ENCODE results near the gene PRKCE.

Gene PRKCE

DNA sequence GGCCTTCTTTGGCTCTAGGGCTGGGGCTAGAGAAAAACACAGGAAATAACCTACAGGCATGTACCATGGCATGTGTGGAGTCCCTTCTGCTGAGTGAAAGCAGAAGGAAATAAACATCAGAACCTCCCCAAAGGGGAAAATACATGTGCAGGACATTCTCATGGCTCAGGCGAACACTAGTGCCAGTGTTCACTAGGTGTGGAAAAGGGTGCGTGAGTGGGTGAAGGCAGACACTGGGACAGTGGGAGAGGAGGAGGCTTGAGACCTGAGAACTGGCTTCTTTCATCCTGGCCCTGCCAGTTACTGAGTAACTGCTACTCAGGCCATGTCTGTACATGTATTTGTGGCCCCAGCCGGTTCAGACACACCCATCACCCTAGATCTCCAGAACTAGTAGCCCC lies 268.2 kb downstream of the PRKCE start:
- in situ Hi-C loops (cut with MboI; ENCODE audit: low sequenced_read_pairs, unreplicated experiment): no loop called here
- TF ChIP-seq, protein P1, sequence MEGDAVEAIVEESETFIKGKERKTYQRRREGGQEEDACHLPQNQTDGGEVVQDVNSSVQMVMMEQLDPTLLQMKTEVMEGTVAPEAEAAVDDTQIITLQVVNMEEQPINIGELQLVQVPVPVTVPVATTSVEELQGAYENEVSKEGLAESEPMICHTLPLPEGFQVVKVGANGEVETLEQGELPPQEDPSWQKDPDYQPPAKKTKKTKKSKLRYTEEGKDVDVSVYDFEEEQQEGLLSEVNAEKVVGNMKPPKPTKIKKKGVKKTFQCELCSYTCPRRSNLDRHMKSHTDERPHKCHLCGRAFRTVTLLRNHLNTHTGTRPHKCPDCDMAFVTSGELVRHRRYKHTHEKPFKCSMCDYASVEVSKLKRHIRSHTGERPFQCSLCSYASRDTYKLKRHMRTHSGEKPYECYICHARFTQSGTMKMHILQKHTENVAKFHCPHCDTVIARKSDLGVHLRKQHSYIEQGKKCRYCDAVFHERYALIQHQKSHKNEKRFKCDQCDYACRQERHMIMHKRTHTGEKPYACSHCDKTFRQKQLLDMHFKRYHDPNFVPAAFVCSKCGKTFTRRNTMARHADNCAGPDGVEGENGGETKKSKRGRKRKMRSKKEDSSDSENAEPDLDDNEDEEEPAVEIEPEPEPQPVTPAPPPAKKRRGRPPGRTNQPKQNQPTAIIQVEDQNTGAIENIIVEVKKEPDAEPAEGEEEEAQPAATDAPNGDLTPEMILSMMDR (IDR thresholded peaks at IDR 0.05; ENCODE audit: borderline replicate concordance, control extremely low read depth, extremely low read depth, insufficient read depth, missing control alignments): no peak

DNA sequence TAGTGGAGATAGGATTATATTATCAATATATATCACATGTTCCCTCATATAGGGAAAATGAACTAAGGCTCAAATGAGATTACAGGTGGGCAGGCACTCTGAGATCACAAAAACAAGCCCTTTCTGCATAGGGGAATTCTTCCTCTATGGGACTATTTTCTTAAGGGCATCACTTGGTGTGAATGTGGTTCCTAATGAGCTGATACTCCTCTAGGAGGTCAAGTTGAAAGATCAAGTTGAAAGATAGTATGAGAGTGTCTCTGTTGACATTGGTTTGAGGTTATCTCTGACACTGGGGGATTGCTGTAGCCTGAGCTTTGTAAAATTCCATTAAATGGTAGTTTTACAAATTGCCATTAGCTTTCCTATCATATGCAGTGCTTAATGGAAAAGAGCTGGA lies 270.4 kb downstream of the PRKCE start:
- in situ Hi-C loops (cut with MboI; ENCODE audit: low sequenced_read_pairs, unreplicated experiment): no loop called here
- TF ChIP-seq, protein P1 (IDR thresholded peaks at IDR 0.05; ENCODE audit: borderline replicate concordance, control extremely low read depth, extremely low read depth, insufficient read depth, missing control alignments): no peak
- no peak for DNase-seq (ENCODE audit: low spot score)

More for the DNA sequence above, 268.2 kb downstream of the PRKCE start:
- peak; percentile 42 for DNase-seq (ENCODE audit: low spot score)

DNA sequence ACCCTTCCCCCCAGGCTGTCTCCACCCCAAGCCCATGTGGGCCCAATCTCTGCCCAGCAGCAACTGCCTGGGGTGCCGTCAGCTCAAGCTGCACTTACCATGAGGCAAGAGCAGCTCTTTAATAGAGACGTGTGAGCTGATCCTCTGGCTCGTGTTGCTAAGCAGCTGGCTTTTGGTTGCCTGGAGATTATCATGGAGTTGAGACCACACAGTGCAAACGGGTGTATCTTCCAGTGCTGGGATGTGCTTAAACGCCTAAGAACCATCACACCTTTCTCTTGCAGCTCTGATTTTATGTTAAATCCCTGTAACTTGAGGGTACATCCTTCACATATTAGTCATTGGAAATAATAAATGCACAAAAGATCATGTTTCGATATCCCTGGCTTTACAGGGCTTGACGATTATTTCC lies 271.1 kb downstream of the PRKCE start:
- DNase-seq (ENCODE audit: low spot score): no peak
- in situ Hi-C loops (cut with MboI; ENCODE audit: low sequenced_read_pairs, unreplicated experiment): no loop called here
- TF ChIP-seq, protein P1 (IDR thresholded peaks at IDR 0.05; ENCODE audit: borderline replicate concordance, control extremely low read depth, extremely low read depth, insufficient read depth, missing control alignments): no peak

DNA sequence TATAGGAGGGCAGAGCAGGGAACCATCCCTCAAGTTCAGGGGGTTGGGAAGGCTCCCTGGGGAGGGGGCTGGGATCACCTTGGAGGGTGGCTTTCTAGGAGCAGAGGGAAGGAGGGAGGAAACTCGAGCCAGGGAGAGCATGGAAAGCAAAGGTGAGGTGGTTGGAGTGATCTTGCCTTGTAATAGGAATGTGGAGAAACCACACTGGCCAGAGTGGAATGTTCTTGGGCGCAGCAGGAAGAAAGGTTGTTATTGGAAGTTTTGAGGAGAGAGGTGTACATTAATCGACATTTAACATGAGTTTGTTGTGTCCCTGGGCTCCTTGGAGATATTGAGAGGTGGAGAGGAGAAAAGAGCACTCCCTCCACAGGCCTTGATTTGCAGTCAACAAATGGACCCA lies 272.2 kb downstream of the PRKCE start:
- TF ChIP-seq, protein P1 (IDR thresholded peaks at IDR 0.05; ENCODE audit: borderline replicate concordance, control extremely low read depth, extremely low read depth, insufficient read depth, missing control alignments): no peak
- in situ Hi-C loops (cut with MboI; ENCODE audit: low sequenced_read_pairs, unreplicated experiment): no loop called here
- no peak for DNase-seq (ENCODE audit: low spot score)

DNA sequence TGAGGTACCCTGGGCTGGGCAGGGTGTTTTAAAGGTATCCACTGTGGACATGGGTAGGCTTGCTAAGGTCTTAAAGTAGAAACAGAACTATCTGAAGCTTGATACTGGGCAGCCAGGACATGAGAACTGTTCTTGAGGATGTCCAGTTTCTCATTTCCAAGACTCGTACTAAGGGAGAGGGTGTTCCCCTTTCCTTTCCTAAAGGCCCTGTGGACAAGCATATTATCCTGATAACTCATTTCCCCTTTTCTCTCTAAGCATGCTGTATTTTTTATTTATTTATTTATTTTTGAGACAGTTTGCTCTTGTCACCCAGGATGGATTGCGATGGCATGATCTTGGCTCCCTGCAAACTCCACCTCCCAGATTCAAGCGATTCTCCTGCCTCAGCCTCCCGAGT lies 273.6 kb downstream of the PRKCE start:
- TF ChIP-seq, protein P1 (IDR thresholded peaks at IDR 0.05; ENCODE audit: borderline replicate concordance, control extremely low read depth, extremely low read depth, insufficient read depth, missing control alignments): no peak
- DNase-seq (ENCODE audit: low spot score): no peak
- in situ Hi-C loops (cut with MboI; ENCODE audit: low sequenced_read_pairs, unreplicated experiment): no loop called here

DNA sequence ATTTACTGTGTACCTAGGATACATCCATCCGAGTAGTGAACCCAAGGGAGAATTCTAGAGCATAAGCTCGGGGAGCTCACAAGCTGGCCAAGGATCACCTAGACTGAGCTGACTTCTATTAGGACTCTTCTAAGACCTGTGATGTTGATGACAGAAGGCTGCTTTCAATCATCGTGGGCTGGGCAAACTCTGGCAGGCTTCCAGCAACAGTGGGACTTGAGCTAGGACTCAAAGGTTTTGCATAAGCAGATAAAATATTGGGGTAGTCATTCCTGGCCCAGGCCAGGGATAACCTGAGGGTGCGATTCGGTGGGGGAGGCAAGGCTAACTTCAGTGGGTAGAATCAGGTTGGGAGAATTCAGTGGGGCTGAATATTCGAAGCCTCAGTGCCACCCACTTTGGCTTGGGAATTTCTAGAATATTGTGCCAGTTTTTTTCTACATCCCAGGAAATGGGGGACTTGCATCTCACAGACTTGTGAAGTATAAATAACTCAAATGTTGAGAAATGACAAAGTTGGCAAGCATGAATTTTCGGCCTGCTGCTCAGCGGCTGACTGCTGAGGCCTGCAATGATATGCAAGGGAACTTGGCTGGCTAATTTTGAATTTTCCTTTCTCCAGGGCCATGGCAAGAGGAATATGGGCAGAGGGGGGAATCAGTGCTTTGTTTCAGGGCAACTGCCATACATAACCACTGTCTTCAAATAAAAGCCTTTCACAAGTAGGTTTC lies 274.3 kb downstream of the PRKCE start:
- TF ChIP-seq, protein P1 (IDR thresholded peaks at IDR 0.05; ENCODE audit: borderline replicate concordance, control extremely low read depth, extremely low read depth, insufficient read depth, missing control alignments): no peak

More for the DNA sequence above, 274.3 kb downstream of the PRKCE start:
- in situ Hi-C loops (cut with MboI; ENCODE audit: low sequenced_read_pairs, unreplicated experiment): no loop called here
- no peak for DNase-seq (ENCODE audit: low spot score)
